Measurements from ENCODE around the gene ARHGAP42. TPM values are rescaled to one million over a fixed set of nuclear protein-coding genes. Genes with fewer than 3 reads are reported as not detected.

Gene ARHGAP42
- total RNA-seq, 4 donors from 2014 or later, result 5.1 to 10.6 (median 8.0) TPM

DNA sequence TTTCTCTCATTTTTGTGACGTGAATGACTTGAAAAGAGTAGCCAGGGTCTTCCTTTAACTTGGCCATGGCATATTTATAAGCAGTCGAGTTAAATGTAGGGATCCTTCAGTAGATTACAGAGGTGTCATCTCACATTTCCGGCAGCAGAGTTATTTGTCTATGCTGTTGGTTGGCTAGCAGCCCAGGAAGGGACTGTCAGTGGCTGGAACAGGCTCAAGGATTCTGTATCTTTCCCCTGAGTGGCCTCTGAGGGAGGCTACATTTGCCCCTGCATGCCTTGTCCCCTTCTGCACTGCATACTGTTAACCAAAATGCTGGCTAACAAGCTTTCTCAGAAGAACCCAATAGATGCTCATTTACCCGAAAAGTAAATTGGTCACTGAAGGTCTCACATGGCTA, 254.9 kb downstream of the ARHGAP42 start:
- Histone ChIP-seq H3K4me1 (peaks cover 10 to 12% (median 11%) of the 10 kb centered on the region in 4 donors), H3K4me3 (no peak overlapping the region), H3K27me3 (no peaks in the 10 kb centered on the region), H3K27ac (replicated peaks in 1 of 4) (no peak overlapping the region), H3K9me3 (no peaks in the 10 kb centered on the region), H3K36me3 (no peaks in the 10 kb centered on the region)
- DNase-seq (ENCODE audit: extremely low spot score), result no peak
- 35% methylated on average over 4 of the region's 4 CpGs for WGBS
- TF ChIP-seq POLR2AphosphoS5 (IDR thresholded peaks at IDR 0.05), result no peak
- TF ChIP-seq EP300 (IDR thresholded peaks at IDR 0.05), result no peak
- intact Hi-C loops (cut with DNase I), result no loop called here

DNA sequence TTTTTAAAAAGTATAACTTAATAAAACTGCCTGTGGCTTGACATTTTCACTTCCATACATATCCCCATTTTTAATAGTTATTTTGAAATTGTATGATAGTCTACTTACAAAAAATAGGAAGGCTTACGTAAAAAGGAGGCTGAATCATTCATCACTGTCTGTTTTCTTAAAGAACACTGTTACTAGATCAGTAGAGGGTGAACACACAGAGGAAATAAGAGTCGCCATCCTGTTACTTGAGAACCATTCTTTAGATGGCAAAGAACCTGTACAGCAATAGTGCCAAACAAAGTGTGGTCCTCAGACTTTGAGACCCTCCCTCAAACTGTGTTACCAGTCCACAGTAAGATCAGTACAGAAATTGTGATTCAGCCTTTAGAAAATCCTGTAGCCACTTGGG, 261.8 kb downstream of the ARHGAP42 start:
- DNase-seq (ENCODE audit: extremely low spot score), result no peak
- Histone ChIP-seq H3K4me3 (no peak overlapping the region), H3K4me1 (no peaks in the 10 kb centered on the region), H3K27me3 (no peaks in the 10 kb centered on the region), H3K36me3 (no peaks in the 10 kb centered on the region), H3K27ac (replicated peaks in 1 of 4) (no peak overlapping the region), H3K9me3 (no peaks in the 10 kb centered on the region)
- WGBS, result 85% methylated on average over 2 of the region's 2 CpGs
- intact Hi-C loops (cut with DNase I), result no loop called here
- TF ChIP-seq EP300 (IDR thresholded peaks at IDR 0.05) (no peak), POLR2A (IDR thresholded peaks at IDR 0.05; ENCODE audit: low read depth) (no peak), POLR2AphosphoS5 (IDR thresholded peaks at IDR 0.05) (no peak)
- TF ChIP-seq, protein P1, sequence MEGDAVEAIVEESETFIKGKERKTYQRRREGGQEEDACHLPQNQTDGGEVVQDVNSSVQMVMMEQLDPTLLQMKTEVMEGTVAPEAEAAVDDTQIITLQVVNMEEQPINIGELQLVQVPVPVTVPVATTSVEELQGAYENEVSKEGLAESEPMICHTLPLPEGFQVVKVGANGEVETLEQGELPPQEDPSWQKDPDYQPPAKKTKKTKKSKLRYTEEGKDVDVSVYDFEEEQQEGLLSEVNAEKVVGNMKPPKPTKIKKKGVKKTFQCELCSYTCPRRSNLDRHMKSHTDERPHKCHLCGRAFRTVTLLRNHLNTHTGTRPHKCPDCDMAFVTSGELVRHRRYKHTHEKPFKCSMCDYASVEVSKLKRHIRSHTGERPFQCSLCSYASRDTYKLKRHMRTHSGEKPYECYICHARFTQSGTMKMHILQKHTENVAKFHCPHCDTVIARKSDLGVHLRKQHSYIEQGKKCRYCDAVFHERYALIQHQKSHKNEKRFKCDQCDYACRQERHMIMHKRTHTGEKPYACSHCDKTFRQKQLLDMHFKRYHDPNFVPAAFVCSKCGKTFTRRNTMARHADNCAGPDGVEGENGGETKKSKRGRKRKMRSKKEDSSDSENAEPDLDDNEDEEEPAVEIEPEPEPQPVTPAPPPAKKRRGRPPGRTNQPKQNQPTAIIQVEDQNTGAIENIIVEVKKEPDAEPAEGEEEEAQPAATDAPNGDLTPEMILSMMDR (IDR thresholded peaks at IDR 0.05), result no peak

GRCh38 chr11:100949443-100949842, 262.4 kb downstream of the ARHGAP42 start:
- TF ChIP-seq, protein P1 (IDR thresholded peaks at IDR 0.05), result no peak
- TF ChIP-seq POLR2A (IDR thresholded peaks at IDR 0.05; ENCODE audit: low read depth) (no peak), POLR2AphosphoS5 (IDR thresholded peaks at IDR 0.05) (no peak), EP300 (IDR thresholded peaks at IDR 0.05) (no peak)
- H3K4me1 ChIP-seq, result no peaks in the 10 kb centered on the region
- no peak overlapping the region for H3K27ac ChIP-seq (replicated peaks in 1 of 4)
- intact Hi-C loops (cut with DNase I), result no loop called here
- no peak overlapping the region for H3K4me3 ChIP-seq
- DNase-seq (ENCODE audit: extremely low spot score), result no peak
- H3K36me3 ChIP-seq, result no peaks in the 10 kb centered on the region
- H3K9me3 ChIP-seq, result no peaks in the 10 kb centered on the region
- WGBS, result 80% methylated on average over 2 of the region's 2 CpGs
- H3K27me3 ChIP-seq, result no peaks in the 10 kb centered on the region

DNA sequence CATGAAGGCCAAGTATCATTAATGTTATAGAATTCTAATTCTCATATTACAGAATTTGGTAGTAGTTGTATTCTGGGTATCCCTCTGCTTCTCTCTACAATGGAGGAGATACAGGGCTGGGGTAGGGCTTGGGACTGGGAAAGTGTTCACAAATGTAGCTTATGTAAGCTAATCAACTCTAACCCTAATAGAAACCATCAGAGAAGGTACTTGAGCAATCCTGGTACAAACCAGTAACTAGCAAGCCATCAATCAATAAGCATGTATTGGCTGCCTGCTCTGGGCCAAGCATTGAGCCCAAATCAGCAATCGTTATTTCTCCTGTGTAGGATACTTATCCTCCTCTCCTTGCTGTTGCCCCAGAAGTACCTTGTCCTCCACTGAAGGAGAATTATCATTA, 268.2 kb downstream of the ARHGAP42 start:
- TF ChIP-seq, protein P1 (IDR thresholded peaks at IDR 0.05), result no peak
- TF ChIP-seq EP300 (IDR thresholded peaks at IDR 0.05) (no peak), POLR2A (IDR thresholded peaks at IDR 0.05; ENCODE audit: low read depth) (no peak), POLR2AphosphoS5 (IDR thresholded peaks at IDR 0.05) (no peak)
- H3K27me3 ChIP-seq, result no peaks in the 10 kb centered on the region
- intact Hi-C loops (cut with DNase I), result no loop called here
- WGBS, result 100% methylated on average over 1 of the region's 1 CpG
- H3K4me3 ChIP-seq, result no peak overlapping the region
- H3K27ac ChIP-seq (replicated peaks in 1 of 4), result no peak overlapping the region
- H3K4me1 ChIP-seq, result no peaks in the 10 kb centered on the region
- H3K36me3 ChIP-seq, result no peaks in the 10 kb centered on the region
- no peak for DNase-seq (ENCODE audit: extremely low spot score)
- H3K9me3 ChIP-seq, result no peaks in the 10 kb centered on the region

GRCh38 chr11:100956351-100956750, 269.3 kb downstream of the ARHGAP42 start:
- DNase-seq (ENCODE audit: extremely low spot score), result no peak
- no peaks in the 10 kb centered on the region for H3K4me1 ChIP-seq
- H3K4me3 ChIP-seq, result no peak overlapping the region
- TF ChIP-seq POLR2AphosphoS5 (IDR thresholded peaks at IDR 0.05), result no peak
- no peak for TF ChIP-seq POLR2A (IDR thresholded peaks at IDR 0.05; ENCODE audit: low read depth)
- TF ChIP-seq, protein P1 (IDR thresholded peaks at IDR 0.05), result no peak
- TF ChIP-seq EP300 (IDR thresholded peaks at IDR 0.05), result no peak
- no peaks in the 10 kb centered on the region for H3K27me3 ChIP-seq
- no peak overlapping the region for H3K27ac ChIP-seq (replicated peaks in 1 of 4)
- intact Hi-C loops (cut with DNase I), result no loop called here
- H3K9me3 ChIP-seq, result no peaks in the 10 kb centered on the region
- H3K36me3 ChIP-seq, result no peaks in the 10 kb centered on the region
